ENCODE results near the gene TTC23.

Gene TTC23

DNA sequence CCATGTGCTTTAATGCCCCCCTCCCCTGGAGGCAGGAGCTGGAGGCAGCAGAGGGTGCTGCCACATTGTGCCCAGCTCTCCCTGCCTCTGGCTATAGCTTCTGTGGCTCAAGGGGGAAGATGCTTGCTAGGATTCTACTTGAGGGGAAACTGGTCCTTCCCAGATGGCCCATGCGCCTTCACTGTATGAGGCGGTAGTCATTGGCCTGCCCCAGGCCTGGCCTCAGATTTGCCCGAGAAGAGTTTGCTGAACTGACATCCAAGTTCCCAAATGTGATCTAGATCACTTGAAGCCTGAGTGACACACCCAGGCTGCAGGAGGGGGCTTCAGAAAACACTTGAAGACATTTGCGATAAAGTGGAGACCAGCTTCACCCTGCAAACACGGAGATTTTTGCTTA, 140.4 kb downstream of the TTC23 start:
- in situ Hi-C loops (cut with MboI; ENCODE audit: low sequenced_read_pairs), result no loop called here

- in situ Hi-C loops (cut with MboI; ENCODE audit: low sequenced_read_pairs), result no loop called here
Measured at GRCh38 chr15:99106417-99107220, 142.8 kb downstream of the TTC23 start.

- in situ Hi-C loops (cut with MboI; ENCODE audit: low sequenced_read_pairs), result no loop called here
Measured at GRCh38 chr15:99105514-99106341, 143.7 kb downstream of the TTC23 start.

DNA sequence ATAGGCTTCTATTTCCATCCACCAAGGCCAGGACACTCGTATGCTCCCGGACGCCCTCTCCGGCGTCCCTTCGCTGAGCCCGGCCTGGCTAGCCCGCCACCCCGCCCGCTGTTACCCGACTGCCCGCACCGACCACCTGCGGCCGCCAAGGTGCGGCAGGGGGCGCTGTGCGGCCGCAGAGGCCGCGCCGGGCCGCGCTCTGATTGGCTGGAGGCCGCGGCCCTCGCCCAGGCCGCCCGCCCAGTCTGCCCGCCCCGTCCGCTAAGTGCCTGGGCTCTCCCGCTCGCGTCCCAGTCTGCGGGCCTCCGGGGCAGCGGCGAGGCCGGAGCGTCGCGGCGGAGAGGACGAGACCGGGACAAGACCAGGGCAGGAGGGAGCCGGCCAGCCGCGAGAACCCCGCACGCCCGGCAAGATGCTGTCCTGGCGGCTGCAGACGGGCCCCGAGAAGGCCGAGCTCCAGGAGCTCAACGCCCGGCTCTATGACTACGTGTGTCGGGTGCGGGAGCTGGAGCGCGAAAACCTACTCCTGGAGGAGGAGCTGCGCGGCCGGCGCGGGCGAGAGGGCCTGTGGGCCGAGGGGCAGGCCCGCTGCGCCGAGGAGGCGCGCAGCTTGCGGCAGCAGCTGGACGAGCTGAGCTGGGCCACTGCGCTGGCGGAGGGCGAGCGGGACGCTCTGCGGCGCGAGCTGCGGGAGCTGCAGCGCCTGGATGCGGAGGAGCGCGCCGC, 144.4 kb downstream of the TTC23 start, which contains the start of gene SYNM:
TSS of gene SYNM (plus strand) at position 293 of the 726 bp plus-strand sequence. CDS start at position 413, 120 bp downstream.
- in situ Hi-C loops (cut with MboI; ENCODE audit: low sequenced_read_pairs), result no loop called here

GRCh38 chr15:99103279-99103678, 146.1 kb downstream of the TTC23 start:
- in situ Hi-C loops (cut with MboI; ENCODE audit: low sequenced_read_pairs), result no loop called here

- in situ Hi-C loops (cut with MboI; ENCODE audit: low sequenced_read_pairs), result no loop called here
Measured at GRCh38 chr15:99102332-99103235, 146.8 kb downstream of the TTC23 start.

GRCh38 chr15:99101501-99101900, 147.9 kb downstream of the TTC23 start:
- in situ Hi-C loops (cut with MboI; ENCODE audit: low sequenced_read_pairs), result no loop called here

DNA sequence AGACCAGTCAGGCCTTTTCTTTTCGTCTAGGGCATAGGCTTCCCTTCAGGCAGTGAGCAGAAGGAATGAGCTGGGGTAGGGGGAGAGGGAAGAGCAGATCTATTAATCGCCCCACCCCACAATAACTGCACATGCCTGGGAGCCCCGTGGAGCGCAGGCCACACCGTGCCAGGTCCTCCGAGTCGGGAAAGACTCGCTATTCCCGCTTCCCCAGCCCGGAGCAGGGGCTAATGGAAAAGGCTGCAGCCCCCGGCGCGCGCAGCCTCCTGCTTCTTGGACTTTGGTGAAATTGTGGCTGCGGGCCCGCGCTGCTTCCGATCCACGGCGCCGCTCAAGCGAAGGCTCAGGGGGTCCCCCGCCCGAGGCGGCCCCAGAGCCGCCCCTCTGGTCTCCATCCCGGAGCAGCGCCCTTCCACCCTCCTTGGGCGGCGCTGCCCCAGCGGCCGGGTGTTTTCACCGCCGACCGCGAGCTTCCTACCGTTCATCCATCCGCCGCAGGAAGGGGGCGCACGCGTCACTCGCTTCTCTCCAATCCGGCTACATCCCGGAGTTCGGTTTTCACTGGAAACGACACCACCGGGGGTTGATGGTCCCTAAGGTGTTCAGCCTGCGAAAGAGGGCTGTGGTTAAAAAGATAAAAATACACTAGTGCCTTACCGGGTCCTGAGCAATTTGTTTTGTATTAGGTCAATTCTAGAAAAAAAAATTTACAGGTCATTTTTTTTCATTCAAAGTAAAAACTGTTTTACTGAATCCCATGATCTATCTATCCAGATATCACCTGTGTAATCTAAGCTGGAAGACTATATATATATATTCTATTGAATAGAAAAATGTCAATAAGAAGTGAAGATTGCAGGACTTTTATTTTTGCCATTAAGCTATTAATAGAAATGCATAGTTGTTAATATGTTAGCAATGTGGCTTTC, 148.9 kb downstream of the TTC23 start:
- in situ Hi-C loops (cut with MboI; ENCODE audit: low sequenced_read_pairs), result no loop called here

DNA sequence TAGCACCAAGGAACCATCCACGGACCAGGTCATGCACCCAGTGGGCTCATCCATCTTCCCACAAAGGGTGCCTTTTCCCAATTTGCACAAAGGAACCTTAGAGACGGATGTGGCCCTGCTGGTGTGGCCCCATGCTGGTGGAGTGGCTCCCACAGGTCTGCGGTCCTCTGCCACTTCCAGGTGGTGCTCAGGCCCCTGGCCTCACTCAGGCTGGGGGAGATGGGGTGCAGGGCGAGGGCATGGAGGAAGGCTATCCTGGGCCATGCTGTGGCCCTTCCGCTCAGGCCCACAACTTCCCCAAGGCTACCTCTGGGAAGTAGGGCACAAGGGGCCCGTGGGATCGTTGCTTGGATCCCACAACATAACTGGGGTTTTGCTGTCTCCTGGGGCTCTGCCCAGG, 149.7 kb downstream of the TTC23 start:
- in situ Hi-C loops (cut with MboI; ENCODE audit: low sequenced_read_pairs), result loop anchor here (25.0 kb wide), 1 partner anchor 587 kb away; no protein-coding TSS in a partner anchor

DNA sequence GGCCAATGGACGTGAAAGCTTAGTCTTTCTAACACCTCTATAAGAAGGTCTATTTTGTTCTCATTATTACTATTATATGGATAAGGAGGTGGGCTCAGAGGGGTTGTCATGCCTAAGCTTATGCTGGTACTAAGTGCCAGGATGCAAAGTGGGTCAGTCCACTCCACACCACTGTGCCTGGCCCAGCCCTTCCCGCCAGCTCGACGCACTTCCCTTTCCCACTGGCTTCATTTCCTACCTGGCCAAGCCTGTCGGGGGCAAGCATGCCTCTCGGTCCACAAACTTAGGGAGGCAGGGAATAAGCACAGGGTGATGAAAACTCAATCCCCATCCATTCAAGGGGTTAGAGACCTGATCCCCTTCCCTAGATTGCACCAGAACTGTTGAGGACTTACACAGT, 150.4 kb downstream of the TTC23 start:
- in situ Hi-C loops (cut with MboI; ENCODE audit: low sequenced_read_pairs), result loop anchor here (25.0 kb wide), 1 partner anchor 587 kb away; no protein-coding TSS in a partner anchor

- in situ Hi-C loops (cut with MboI; ENCODE audit: low sequenced_read_pairs), result loop anchor here (25.0 kb wide), 1 partner anchor 586 kb away; no protein-coding TSS in a partner anchor
Measured at GRCh38 chr15:99098426-99098825, 151.0 kb downstream of the TTC23 start.

- in situ Hi-C loops (cut with MboI; ENCODE audit: low sequenced_read_pairs), result loop anchor here (25.0 kb wide), 1 partner anchor 585 kb away; no protein-coding TSS in a partner anchor
Measured at GRCh38 chr15:99097441-99098410, 151.7 kb downstream of the TTC23 start.

DNA sequence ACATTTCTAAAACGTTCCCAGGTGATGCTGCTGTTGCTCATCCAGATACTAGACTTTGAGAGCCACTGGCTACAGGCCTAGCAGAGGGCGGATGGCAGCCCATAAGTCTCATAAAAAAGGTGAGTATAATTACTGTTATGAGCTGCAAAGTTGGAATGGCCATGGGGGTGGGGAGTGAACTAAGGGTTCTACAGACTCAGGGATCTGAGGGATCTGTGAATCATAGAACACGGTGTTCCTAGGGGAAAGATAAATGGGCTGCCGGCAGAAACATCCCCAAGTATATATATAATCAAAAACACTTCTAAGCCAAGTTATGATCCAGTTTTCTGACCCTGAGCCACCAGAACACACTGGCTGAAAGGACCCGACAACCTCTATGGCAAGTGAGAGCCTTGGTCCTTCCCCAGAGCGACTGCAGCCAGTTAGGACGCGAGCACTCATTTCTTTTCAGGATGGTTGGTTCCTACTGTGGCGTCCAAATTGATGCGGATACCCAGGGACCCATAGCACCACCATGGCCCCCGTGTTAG, 152.4 kb downstream of the TTC23 start:
- in situ Hi-C loops (cut with MboI; ENCODE audit: low sequenced_read_pairs), result loop anchor here (25.0 kb wide), 1 partner anchor 585 kb away; no protein-coding TSS in a partner anchor

GRCh38 chr15:99096173-99096893, 153.0 kb downstream of the TTC23 start:
- in situ Hi-C loops (cut with MboI; ENCODE audit: low sequenced_read_pairs), result loop anchor here (25.0 kb wide), 1 partner anchor 584 kb away; no protein-coding TSS in a partner anchor

DNA sequence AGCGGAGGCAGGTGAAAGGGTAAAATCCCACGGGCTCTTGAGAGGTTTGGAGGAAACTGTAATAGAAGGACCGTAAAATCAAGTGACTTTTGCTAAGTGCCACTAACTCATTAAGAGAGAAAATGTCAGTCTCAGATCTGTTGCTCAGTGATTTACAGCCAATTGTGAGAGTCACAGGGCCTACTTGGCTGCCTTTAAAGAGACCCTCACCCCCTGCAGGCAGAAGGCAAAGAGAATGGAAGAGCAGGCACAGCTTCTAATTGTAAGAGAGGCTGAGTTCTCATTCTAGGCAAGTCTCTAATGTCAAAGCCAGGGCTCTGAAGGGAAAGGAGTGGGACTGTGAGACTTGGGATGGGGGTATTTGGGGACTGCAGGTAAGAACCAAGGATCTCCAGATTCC, 153.8 kb downstream of the TTC23 start:
- in situ Hi-C loops (cut with MboI; ENCODE audit: low sequenced_read_pairs), result loop anchor here (25.0 kb wide), 1 partner anchor 583 kb away; no protein-coding TSS in a partner anchor

DNA sequence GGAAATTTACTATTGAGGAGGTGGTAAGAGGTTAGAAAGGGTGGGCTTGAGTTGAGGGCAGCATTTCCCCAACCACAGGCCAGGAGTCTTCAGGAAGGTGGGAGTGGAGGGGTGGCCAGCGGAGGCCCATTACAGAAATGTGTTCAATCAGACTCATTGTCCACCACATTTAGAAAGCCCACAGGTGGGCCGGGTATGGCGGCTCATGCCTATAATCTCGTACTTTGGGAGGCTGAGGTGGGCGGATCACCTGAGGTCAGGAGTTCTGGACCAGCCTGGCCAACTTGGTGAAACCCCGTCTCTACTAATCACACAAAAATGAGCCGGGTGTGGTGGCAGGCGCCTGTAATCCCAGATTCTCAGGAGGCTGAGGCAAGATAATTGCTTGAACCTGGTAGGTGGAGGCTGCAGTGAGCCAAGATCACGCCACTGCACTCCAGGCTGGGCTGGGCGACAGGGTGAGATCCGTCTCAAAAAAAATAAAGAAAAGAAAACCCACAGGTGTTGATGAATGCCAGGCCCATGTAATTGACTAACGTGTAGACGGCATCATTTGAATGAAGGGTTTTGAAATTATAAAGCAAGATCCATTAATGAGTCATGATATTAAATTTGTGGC, 156.7 kb downstream of the TTC23 start:
- in situ Hi-C loops (cut with MboI; ENCODE audit: low sequenced_read_pairs), result loop anchor here (25.0 kb wide), 1 partner anchor 580 kb away; no protein-coding TSS in a partner anchor
